ENCODE measurements around the gene ESR2. TPM values are rescaled to one million over a fixed set of nuclear protein-coding genes. Genes with fewer than 3 reads are reported as not detected.
"Not testable (repeated sequence)": the region's sequence is repeated elsewhere in the genome, so short reads cannot be mapped to it uniquely, and the experiment has no call there.

The ESR2 gene
- total RNA-seq, 3 donors from 2014 or later = 1.3 to 4.5 (median 4.4) TPM

DNA sequence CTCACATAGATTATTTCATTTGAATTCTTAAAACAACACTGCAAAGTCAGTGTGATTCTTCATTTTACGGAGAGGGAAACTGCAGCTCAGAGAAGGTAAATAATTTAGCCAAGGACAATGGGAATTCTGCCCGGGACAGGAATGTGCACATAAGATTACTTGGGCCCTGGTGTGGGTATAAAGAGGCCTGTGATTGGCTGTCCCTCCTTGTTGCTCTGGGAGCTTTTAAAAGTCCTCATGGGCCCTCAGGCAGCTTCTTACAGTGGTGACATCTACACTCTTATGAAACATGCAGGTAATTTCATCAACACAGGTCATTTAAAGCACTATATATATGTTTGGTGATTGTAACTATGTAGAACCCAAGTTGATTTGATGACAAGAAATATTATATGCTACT is 100.3 kb downstream of the ESR2 start:
- peaks cover 36% of the 10 kb centered on the region for H3K4me1 Mint-ChIP-seq (ENCODE audit: low read depth)
- no peak for ATAC-seq
- no peaks in the 10 kb centered on the region for H3K9me3 Mint-ChIP-seq
- no peak for DNase-seq
- H3K4me3 Mint-ChIP-seq = no peak overlapping the region
- H3K36me3 Mint-ChIP-seq (ENCODE audit: insufficient read depth) = peaks cover 24% of the 10 kb centered on the region
- H3K27me3 Mint-ChIP-seq (ENCODE audit: low read depth) = no peaks in the 10 kb centered on the region

DNA sequence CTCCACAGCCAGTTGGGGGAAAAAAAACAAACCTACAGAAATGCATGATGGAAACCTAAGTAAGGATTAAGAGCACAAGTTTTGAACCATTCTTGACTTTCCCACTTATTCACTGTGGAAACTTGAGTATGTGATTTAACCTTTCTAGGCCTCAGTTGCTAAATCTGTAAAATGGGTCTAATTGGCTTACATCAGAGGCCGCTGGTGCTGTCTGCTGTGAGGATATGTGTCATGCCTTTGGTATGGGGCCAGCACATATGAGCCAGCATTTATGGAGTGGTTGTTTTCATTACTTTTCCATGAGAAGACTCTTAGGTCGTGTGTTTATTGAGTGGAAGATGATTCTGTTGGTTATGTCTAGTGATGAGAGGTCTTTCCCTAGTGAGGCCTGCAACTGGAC is 102.4 kb downstream of the ESR2 start:
- no peaks in the 10 kb centered on the region for H3K27me3 Mint-ChIP-seq (ENCODE audit: low read depth)
- H3K4me3 Mint-ChIP-seq = no peak overlapping the region
- peaks cover 33% of the 10 kb centered on the region for H3K36me3 Mint-ChIP-seq (ENCODE audit: insufficient read depth)

GRCh38 chr14:64190974-64191502 is 103.1 kb downstream of the ESR2 start:
- no peaks in the 10 kb centered on the region for H3K9me3 Mint-ChIP-seq
- H3K4me1 Mint-ChIP-seq (ENCODE audit: low read depth) = peaks cover 28% of the 10 kb centered on the region
- DNase-seq (no peak), ATAC-seq (no peak)
- H3K4me3 Mint-ChIP-seq = no peak overlapping the region
- no peaks in the 10 kb centered on the region for H3K27me3 Mint-ChIP-seq (ENCODE audit: low read depth)
- H3K36me3 Mint-ChIP-seq (ENCODE audit: insufficient read depth) = peaks cover 40% of the 10 kb centered on the region

More for the DNA sequence above, 102.4 kb downstream of the ESR2 start:
- ATAC-seq (no peak), DNase-seq (no peak)
- H3K9me3 Mint-ChIP-seq = no peaks in the 10 kb centered on the region
- peaks cover 33% of the 10 kb centered on the region for H3K4me1 Mint-ChIP-seq (ENCODE audit: low read depth)

DNA sequence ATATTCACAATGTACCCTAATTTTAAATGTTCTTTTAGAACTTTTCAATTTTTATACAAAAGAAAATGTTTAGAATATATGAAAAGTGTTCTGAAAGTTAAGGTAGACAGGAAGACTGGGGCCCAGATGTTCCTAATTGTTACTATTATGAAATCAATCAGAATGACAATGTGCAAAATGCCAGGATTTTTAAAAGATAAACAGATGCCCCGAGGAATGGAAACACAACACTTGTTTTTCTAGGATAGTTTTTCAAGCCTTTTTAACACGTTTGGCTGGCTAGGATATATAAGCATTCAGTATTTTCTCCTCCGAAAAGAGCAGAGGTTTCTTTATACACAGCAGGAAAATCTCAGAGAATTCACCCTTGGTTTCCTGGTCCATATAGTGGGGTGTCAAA is 106.8 kb downstream of the ESR2 start:
- ATAC-seq (no peak), DNase-seq (no peak)
- peaks cover 46% of the 10 kb centered on the region for H3K36me3 Mint-ChIP-seq (ENCODE audit: insufficient read depth)
- H3K9me3 Mint-ChIP-seq = no peaks in the 10 kb centered on the region
- H3K4me3 Mint-ChIP-seq = no peak overlapping the region
- H3K27me3 Mint-ChIP-seq (ENCODE audit: low read depth) = no peaks in the 10 kb centered on the region
- peaks cover 2% of the 10 kb centered on the region for H3K4me1 Mint-ChIP-seq (ENCODE audit: low read depth)

GRCh38 chr14:64186231-64187129 is 107.7 kb downstream of the ESR2 start:
- ATAC-seq (no peak), DNase-seq (no peak)
- Mint-ChIP-seq H3K36me3 (ENCODE audit: insufficient read depth) (peaks cover 48% of the 10 kb centered on the region), H3K4me3 (no peak overlapping the region), H3K9me3 (no peaks in the 10 kb centered on the region), H3K4me1 (ENCODE audit: low read depth) (peaks cover 2% of the 10 kb centered on the region), H3K27me3 (ENCODE audit: low read depth) (no peaks in the 10 kb centered on the region)

DNA sequence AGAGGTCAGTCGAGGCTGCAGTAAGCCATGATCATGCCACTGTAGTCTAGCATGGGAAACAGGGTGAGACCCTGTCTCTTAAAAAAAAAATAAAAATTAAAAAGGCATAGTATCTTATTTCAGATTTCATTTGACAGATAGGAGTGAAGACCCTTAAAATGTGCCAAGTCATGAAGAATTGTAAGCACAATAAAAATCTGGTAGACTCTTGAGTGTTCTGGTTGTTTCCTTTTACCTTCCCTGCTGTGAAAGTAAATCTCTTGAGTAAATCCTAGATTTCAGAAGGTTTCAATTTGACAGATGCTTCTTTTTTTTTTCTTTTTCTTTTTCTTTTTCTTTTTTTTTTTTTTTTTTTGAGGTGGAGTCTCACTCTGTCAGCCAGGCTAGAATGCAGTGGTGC is 109.0 kb downstream of the ESR2 start:
- Mint-ChIP-seq H3K4me1 (ENCODE audit: low read depth) (no peaks in the 10 kb centered on the region), H3K9me3 (no peaks in the 10 kb centered on the region), H3K4me3 (no peak overlapping the region), H3K36me3 (ENCODE audit: insufficient read depth) (peaks cover 43% of the 10 kb centered on the region), H3K27me3 (ENCODE audit: low read depth) (no peaks in the 10 kb centered on the region)
- no peak for DNase-seq
- no peak for ATAC-seq

DNA sequence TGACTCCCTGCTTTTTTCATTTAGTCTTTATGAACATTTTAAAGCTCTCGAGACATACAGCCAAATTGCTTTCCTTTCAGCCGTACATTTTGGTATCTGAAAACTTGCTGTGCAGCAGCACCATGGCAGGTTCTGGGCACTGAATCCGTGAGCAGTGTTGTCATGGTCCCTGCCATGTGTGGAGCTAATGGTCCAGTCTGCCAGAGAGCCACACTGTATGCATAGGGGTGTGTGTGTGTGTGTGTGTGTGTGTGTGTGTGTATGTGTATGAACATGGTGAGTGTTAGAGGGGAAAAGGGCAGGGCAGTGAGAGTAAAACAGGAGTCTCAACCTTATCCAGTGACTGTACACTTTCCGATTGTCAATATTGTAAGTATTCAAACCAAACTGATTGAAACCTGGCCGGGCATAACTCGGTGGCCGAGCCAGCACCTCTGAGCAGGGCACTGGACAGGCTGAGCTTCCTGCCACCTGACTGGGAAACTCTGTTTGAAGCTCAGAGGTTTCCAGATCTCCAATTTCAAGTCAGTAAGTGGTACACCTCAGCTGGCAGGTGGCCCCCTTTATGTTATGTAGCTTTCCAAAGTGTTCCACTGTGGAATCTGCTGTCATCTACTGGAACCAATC is 110.0 kb downstream of the ESR2 start:
- DNase-seq (no peak), ATAC-seq (no peak)
- Mint-ChIP-seq H3K4me3 (no peak overlapping the region), H3K9me3 (no peaks in the 10 kb centered on the region), H3K36me3 (ENCODE audit: insufficient read depth) (peaks cover 47% of the 10 kb centered on the region), H3K27me3 (ENCODE audit: low read depth) (no peaks in the 10 kb centered on the region), H3K4me1 (ENCODE audit: low read depth) (no peaks in the 10 kb centered on the region)

DNA sequence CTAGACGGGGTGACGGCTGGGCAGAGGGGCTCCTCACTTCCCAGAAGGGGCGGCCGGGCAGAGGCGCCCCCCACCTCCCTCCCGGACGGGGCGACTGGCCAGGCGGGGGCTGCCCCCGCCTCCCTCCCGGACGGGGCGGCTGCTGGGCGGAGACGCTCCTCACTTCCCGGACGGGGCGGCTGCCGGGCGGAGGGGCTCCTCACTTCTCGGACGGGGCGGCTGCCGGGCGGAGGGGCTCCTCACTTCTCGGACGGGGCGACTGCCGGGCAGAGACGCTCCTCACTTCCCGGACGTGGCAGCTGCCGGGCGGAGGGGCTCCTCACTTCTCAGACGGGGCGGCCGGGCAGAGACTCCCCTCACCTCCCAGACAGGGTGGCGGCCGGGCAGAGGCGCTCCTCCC is 111.3 kb downstream of the ESR2 start:
- H3K36me3 Mint-ChIP-seq (ENCODE audit: insufficient read depth) = peaks cover 46% of the 10 kb centered on the region
- not testable (repeated sequence) for H3K4me1 Mint-ChIP-seq (ENCODE audit: low read depth); H3K9me3 Mint-ChIP-seq; H3K4me3 Mint-ChIP-seq; DNase-seq; ATAC-seq; H3K27me3 Mint-ChIP-seq (ENCODE audit: low read depth)

GRCh38 chr14:64178814-64179213 is 115.4 kb downstream of the ESR2 start:
- ATAC-seq (no peak), DNase-seq (no peak)
- peaks cover 18% of the 10 kb centered on the region for H3K4me1 Mint-ChIP-seq (ENCODE audit: low read depth)
- no peaks in the 10 kb centered on the region for H3K9me3 Mint-ChIP-seq
- H3K27me3 Mint-ChIP-seq (ENCODE audit: low read depth) = no peaks in the 10 kb centered on the region
- no peak overlapping the region for H3K4me3 Mint-ChIP-seq
- H3K36me3 Mint-ChIP-seq (ENCODE audit: insufficient read depth) = peaks cover 44% of the 10 kb centered on the region

- Mint-ChIP-seq H3K4me3 (no peak overlapping the region), H3K36me3 (ENCODE audit: insufficient read depth) (peaks cover 46% of the 10 kb centered on the region), H3K9me3 (no peaks in the 10 kb centered on the region), H3K27me3 (ENCODE audit: low read depth) (no peaks in the 10 kb centered on the region), H3K4me1 (ENCODE audit: low read depth) (peaks cover 18% of the 10 kb centered on the region)
- ATAC-seq (no peak), DNase-seq (no peak)
Measured at GRCh38 chr14:64176330-64176729, 117.8 kb downstream of the ESR2 start.

DNA sequence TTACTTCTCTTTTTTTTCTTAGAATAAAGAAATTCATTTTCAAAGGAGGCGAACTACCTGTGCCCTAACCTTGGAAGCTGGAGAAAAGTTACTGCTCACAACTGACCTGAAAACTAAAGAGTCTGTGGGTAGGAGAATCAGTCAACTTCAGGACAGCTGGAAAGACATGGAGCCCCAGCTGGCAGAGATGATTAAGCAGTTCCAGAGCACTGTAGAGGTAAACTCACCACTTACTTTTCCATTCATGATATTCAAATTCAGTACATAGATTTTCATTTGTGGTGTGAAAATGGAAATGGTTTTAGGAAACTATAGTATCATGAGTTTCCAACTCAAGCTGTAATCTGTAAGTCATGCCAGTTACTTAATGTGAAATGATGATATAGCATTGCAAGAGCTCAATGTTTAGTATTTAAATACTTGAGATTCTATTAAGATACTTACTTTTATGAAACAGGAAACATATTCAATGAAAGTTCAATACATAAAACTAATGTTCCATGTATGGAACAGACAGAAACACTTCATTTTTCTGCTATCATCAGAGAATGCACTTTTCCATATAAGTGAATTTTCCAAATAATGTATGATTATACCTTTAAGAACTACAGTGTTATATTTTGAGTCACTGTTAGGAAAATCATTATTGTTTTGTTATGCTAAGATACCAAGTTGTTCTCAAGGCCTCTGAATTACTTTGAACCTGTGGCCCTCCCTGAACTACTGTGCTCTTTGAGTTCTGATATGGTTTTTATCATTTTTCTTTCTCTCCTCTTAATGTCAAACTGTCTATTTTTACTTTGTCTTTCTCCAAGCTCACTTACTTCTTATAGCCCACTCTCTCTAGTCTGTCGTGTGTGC is 119.0 kb downstream of the ESR2 start:
- Mint-ChIP-seq H3K36me3 (ENCODE audit: insufficient read depth) (peaks cover 45% of the 10 kb centered on the region), H3K27me3 (ENCODE audit: low read depth) (no peaks in the 10 kb centered on the region), H3K4me3 (no peak overlapping the region), H3K9me3 (no peaks in the 10 kb centered on the region), H3K4me1 (ENCODE audit: low read depth) (peaks cover 18% of the 10 kb centered on the region)
- DNase-seq (no peak), ATAC-seq (peak; percentile 65 to 83)

DNA sequence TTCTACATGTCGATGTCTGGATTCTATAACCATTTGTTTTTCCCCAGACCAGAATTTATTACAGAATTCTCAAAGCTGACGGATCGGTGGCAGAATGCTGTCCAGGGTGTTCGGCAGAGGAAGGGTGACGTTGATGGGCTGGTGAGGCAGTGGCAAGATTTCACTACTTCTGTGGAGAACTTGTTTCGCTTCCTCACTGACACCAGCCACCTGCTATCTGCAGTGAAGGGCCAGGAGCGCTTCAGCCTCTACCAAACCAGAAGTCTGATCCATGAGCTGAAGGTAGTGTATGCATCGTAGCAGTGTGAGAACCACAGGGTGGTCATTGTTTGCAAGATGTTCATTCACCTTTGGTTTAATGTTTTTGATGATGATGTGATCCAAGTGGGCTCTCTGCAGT is 124.0 kb downstream of the ESR2 start:
- Mint-ChIP-seq H3K9me3 (no peaks in the 10 kb centered on the region), H3K27me3 (ENCODE audit: low read depth) (no peaks in the 10 kb centered on the region), H3K4me1 (ENCODE audit: low read depth) (peaks cover 4% of the 10 kb centered on the region), H3K4me3 (no peak overlapping the region), H3K36me3 (ENCODE audit: insufficient read depth) (peaks cover 25% of the 10 kb centered on the region)
- ATAC-seq (no peak), DNase-seq (no peak)

GRCh38 chr14:64159588-64159987 is 134.6 kb downstream of the ESR2 start:
- DNase-seq = no peak
- ATAC-seq = no peak
- H3K4me3 Mint-ChIP-seq = no peak overlapping the region
- H3K9me3 Mint-ChIP-seq = no peaks in the 10 kb centered on the region
- H3K4me1 Mint-ChIP-seq (ENCODE audit: low read depth) = no peaks in the 10 kb centered on the region
- H3K27me3 Mint-ChIP-seq (ENCODE audit: low read depth) = no peaks in the 10 kb centered on the region
- peaks cover 48% of the 10 kb centered on the region for H3K36me3 Mint-ChIP-seq (ENCODE audit: insufficient read depth)

- Mint-ChIP-seq H3K27me3 (ENCODE audit: low read depth) (no peaks in the 10 kb centered on the region), H3K4me3 (no peak overlapping the region), H3K9me3 (no peaks in the 10 kb centered on the region), H3K4me1 (ENCODE audit: low read depth) (no peaks in the 10 kb centered on the region), H3K36me3 (ENCODE audit: insufficient read depth) (peaks cover 47% of the 10 kb centered on the region)
- no peak for ATAC-seq
- DNase-seq = no peak
Measured at GRCh38 chr14:64158608-64159007, 135.6 kb downstream of the ESR2 start.

All from activated T-cell treated with anti-CD3 and anti-CD28 coated beads, Interleukin-2, amount 50 U/mL, for 4 hours (primary cell).